Measurements from ENCODE around the gene UGT2B15.

DNA sequence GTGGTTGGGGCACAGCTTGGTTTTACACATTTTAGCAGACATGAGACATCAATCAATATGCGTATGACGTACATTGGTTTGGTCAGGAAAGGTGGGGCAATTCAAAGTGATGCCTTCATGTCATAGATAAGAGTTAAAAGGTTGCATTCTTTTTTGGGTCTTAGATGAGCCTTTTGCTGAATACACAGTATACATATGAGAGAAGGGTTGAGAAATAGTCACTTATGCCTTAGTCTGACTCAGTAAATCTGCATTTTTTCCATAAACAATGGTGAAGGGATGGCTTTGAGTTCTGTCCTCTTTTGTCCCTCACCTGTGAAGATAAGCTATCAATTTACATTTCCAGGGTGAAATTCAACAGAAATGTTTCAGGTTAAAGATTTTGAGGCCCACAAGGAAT is 43.9 kb upstream of the UGT2B15 start:
- TF ChIP-seq, protein P1, sequence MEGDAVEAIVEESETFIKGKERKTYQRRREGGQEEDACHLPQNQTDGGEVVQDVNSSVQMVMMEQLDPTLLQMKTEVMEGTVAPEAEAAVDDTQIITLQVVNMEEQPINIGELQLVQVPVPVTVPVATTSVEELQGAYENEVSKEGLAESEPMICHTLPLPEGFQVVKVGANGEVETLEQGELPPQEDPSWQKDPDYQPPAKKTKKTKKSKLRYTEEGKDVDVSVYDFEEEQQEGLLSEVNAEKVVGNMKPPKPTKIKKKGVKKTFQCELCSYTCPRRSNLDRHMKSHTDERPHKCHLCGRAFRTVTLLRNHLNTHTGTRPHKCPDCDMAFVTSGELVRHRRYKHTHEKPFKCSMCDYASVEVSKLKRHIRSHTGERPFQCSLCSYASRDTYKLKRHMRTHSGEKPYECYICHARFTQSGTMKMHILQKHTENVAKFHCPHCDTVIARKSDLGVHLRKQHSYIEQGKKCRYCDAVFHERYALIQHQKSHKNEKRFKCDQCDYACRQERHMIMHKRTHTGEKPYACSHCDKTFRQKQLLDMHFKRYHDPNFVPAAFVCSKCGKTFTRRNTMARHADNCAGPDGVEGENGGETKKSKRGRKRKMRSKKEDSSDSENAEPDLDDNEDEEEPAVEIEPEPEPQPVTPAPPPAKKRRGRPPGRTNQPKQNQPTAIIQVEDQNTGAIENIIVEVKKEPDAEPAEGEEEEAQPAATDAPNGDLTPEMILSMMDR (IDR thresholded peaks at IDR 0.05): no peak
- TF ChIP-seq EZH2phosphoT487 (IDR thresholded peaks at IDR 0.05): no peak

Measured in neural progenitor cell (in vitro differentiated cells).